Measurements from ENCODE around the gene MAP3K4.

GRCh38 chr6:161101517-161101916, 109.9 kb downstream of the MAP3K4 start:
- TF ChIP-seq EZH2 (IDR thresholded peaks at IDR 0.05; ENCODE audit: borderline replicate concordance, low read depth, low read length, poor library complexity, severe bottlenecking), result no peak
- TF ChIP-seq CTCF (conservative IDR thresholded peaks at IDR 0.05; ENCODE audit: low read depth, low read length), result peak; percentile 50

Data from A673 (cell line).